Measurements from ENCODE around the gene KCNJ10. TPM values are rescaled to one million over a fixed set of nuclear protein-coding genes. Genes with fewer than 3 reads are reported as not detected.

KCNJ10 gene
- total RNA-seq, result under 1 TPM in 1 of 2 donors, not detected in 1; under 0.01 TPM

DNA sequence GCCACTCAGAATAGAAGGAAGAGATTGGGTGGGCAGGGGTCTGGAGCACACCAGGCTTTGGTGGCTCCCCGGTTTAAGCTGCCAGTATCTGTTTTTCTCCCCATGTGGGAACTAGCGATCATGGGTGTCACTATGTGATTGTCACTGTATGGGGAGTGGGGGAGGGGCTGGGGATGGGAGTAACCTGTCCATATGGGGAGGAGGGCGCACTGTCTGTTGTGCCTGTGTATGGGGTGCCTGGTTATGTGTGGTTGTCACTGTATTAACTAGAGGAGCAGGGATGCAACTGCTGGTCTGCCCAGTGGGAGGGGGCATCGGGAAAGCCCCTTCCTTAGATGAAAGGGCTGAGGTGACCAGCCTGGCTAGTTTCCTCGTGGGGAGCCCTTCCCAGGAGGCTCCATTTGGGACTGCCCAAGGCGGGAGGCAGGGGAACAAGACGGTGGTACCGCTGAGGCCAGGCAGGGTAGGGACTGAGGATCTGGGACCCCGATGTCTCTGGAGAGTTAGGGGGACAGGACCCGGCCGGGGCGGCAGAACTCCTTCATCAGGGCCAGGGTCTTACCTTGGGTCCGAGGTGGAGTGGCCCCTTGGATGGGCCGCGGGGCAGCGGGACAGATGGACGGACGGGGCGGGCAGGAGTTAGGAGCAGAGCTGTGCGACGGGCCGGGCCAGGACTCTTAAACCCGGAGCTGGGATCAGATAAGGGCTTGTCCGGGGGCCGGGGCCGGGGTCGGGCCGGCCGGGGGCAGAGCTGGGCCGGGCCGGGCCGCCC is at the start of gene KCNJ10:
TSS of gene KCNJ10 (minus strand) at position 701 of the 772 bp plus-strand sequence. CDS start 27,628 bp downstream, outside the sequence.

DNA sequence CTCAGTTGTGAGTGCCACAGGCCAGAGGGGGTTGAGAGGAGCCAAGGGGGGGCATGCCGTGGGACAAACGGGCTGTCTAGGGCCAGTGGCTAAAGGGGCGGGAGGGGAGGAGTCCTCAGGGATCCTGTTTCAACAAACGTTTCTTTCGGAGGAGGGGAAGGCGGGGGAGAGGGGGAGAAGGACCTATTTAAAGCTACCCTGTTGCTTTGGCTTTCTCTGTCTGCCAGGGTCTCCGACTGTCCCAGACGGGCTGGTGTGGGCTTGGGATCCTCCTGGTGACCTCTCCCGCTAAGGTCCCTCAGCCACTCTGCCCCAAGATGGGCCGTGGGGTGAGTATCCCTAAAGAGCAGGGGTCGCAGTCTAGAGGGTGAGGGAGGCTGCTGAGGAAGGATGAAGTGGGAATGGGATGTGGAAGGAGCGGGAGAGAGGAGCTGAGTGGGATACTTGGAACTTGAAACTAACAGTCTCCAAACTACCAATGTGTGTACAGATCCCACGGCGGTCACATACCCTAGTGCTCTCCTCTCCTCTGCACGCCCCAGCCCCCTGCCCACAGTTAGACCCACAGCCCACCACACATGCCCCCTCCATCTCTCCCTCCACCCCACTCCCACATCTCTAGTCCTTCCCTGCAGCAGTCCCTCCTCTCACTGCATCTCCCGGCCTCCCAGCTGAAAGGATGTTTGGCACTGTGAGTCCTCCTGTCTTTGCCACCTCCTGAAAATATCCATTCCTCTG is 45.8 kb upstream of the KCNJ10 start, which contains the start of gene ATP1A2:
TSS of gene ATP1A2 (plus strand) at position 215 of the 738 bp plus-strand sequence. CDS start at position 318, 103 bp downstream.

DNA sequence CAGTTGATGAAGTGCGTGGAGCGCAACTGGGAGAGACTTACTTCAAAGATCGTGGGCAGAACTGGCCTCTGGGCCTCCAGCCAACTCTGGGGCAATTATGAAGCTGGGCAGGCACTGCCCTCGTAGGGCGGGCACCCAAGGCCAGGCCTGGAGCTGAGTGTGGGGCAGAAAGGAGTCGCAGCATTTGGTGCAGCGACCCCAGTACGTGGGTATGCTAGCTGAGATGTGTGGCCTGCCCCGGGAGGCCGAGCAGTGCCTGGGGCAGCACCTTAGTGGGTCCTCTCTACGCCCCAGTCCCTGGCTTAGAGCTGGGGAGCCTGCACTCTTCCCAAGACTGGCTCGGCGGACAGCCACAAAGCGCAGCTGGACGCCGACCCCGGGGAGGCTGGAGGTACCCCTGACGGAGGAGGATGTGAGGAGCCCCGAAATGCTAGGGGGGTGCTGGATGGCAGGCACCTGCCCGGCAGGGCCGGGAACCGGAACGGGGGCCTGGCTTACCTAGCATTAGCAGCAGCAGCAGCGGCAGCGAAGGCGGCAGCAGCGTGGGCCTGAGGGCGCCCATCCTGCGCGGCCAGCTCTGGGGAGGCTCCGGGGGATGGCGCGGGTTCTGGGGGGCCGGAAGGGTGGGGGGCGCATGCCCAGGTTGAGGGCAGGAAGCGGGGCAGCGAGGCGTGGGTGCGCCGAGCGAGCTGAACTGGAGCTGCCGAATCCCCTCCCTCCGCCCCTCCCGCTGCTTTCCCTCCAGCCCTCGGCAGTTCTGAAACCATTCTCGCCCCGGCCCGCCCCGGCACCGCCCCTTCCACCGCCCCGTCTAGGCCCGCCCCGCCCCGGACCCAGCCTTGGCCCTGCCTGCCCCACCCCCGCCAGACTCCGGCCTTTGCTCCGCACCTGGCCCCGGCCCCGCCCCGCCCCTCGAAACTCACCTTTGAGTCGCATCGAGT is 28.2 kb upstream of the KCNJ10 start, which contains the start of gene IGSF8:
TSS of gene IGSF8 (minus strand) at position 709 of the 941 bp plus-strand sequence. CDS start at position 562, 147 bp downstream.

DNA sequence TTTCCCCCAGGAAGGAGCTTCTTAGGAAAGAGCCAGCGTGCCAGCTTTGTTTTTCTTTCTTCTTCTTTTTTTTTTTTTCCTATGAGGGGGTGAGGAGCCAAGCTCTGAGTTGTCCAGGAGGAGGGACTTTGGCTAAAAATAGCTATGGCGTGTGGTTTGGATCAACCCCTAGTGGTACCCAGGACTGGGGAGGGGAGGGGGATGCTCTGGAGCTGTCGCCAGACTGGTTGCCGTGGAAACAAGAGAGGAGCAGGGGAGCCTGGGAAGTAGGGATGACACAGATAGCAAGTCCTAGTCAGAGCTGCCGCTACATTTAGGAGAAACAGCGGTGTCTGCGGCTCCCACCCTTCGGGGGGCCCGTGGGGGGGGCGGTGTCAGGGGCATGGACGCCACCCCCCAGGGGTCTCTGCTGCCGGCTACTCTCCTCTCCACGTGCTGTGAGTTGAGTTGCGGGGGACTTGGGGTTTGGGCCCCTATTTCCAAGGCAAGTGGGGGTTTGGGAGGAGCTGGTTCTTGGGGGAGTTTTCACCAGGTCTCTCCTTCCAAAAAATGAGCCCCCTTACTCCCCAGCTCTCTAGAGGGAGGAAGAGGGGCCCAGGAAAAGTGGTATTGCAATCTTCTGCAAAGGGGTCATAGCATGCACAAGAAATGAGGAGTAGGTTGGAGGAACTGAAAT is 11.4 kb upstream of the KCNJ10 start, which contains the start of gene KCNJ9:
TSS of gene KCNJ9 (plus strand) at position 278 of the 676 bp plus-strand sequence. CDS start 2,493 bp downstream, outside the sequence.

DNA sequence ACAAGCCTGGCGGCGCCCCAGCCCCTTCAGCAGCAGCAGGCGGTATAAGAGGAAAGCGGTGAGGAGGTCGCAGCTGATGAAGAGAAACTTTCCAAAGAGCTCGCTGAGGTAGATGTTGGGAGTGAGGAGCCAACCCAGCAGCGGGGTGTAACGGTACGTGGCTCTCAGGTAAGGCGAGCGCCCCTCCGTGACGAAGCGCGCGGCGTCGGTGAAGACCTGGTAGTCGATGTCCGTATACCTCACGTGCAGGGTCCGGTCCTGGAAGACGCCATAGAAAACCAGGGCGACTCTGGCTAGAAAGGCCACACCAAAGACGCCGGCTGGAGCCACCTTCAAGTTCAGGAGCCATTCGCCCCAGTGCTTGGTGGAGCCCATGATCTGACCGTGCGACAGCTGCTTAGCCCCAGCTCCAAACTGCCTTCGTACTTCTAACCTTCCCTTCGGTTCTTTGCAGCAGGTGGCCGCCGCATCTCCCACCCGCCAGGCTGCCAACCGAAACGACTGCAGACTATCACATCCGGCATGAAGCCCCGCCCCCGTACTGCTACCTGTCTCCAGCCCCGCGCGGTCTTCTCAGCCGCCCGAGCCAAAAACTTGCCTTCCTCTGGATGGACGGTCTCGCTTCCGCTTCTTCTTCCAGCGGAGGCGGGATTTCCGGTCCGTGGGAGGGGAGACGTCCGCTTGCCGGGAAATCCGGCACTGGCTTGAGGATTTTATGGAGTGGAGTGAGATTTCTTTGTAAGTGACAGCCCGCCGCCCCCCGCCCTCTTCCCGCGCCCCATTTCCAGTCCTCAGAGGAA is 38.4 kb downstream of the KCNJ10 start, which contains the start of gene PIGM:
TSS of gene PIGM (minus strand) at position 626 of the 800 bp plus-strand sequence. CDS start at position 375, 251 bp downstream.

DNA sequence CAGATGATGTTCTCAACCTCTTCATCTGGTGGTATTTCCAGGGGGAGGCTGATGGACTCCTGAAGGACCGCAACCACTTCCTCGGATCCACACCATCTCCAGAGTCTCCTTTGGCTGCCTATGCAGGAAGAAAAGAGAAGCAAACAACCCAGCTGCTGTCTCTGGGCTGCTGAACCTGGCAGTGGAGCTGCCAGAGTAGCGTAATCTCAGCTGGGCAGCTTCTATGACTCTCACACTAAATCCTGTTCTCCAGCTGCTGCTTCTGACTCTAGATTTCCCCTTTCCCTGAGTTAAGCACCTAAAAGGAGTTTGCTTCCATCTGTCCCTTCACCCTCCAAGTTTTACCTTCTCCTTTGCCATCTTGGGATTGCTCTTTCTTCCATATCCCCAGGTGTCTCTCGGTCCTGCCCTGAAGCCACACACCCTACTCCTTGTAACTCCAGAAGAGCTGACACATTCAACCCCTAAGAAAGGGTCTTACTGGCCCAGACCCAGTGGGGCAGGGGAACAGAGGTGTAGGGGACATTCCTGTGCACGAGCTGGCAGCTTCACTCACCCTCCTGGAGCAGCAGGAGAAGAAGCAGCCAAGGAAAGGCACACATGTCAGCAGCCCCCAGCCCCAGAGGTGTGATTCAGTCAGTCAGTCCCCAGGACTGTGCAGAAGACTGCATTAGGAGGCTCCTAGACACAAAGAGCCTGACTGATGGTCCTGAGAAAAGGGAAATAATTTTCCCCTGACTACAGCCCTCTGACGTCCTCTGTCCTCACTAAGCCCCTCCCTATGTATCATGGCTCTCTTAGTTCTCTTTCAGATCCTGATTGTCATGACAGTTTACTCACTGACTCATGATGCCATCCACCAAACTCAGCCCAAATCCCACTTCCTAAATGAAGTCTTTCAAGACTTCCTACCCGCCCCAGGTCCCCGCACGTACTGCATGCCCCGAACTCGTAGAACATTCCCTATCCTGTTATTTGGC is 116.1 kb downstream of the KCNJ10 start, which contains the start of gene SLAMF9:
TSS of gene SLAMF9 (minus strand) at position 702 of the 980 bp plus-strand sequence. CDS start at position 602, 100 bp downstream.

Other genes with a start within 250 kb of the KCNJ10 start
- under 1 TPM in 1 of 2 donors, not detected in 1; under 0.01 TPM for gene SLAMF8, start 243.3 kb downstream of the KCNJ10 start, total RNA-seq
- under 1 TPM in 1 of 2 donors, not detected in 1; under 0.01 TPM for gene VSIG8, start 207.5 kb downstream of the KCNJ10 start, total RNA-seq
- gene CFAP45, start 170.0 kb downstream of the KCNJ10 start, total RNA-seq, result under 1 TPM; under 0.01 to 0.67 TPM
- gene TAGLN2, start 144.7 kb downstream of the KCNJ10 start, total RNA-seq, result 100 to 1,000 TPM; 188 to 288 TPM
- under 1 TPM in 1 of 2 donors, not detected in 1; under 0.01 TPM for gene IGSF9, start 124.5 kb downstream of the KCNJ10 start, total RNA-seq
- 10 to 100 TPM in 1 of 2 donors, 1 to 10 TPM in 1; 2.1 to 14.3 TPM for gene SLAMF9, start 115.9 kb downstream of the KCNJ10 start, total RNA-seq
- 1 to 10 TPM; 4.8 to 5.0 TPM for gene PIGM, start 38.2 kb downstream of the KCNJ10 start, total RNA-seq
- gene KCNJ9, start 11.4 kb upstream of the KCNJ10 start, total RNA-seq, result not detected
- 100 to 1,000 TPM in 1 of 2 donors, 10 to 100 TPM in 1; 88.4 to 172 TPM for gene IGSF8, start 28.5 kb upstream of the KCNJ10 start, total RNA-seq
- not detected for gene ATP1A2, start 45.6 kb upstream of the KCNJ10 start, total RNA-seq
- under 1 TPM in 1 of 2 donors, not detected in 1; under 0.01 TPM for gene ATP1A4, start 81.4 kb upstream of the KCNJ10 start, total RNA-seq
- not detected for gene CASQ1, start 120.4 kb upstream of the KCNJ10 start, total RNA-seq
- 10 to 100 TPM; 60.6 to 79.9 TPM for gene PEA15, start 135.2 kb upstream of the KCNJ10 start, total RNA-seq
- 10 to 100 TPM; 59.3 to 75.0 TPM for gene DCAF8, start 192.4 kb upstream of the KCNJ10 start, total RNA-seq
- 10 to 100 TPM; 46.0 to 61.9 TPM for gene PEX19, start 215.0 kb upstream of the KCNJ10 start, total RNA-seq